SK-N-MC (cell line): ENCODE data around the gene CLIC6.

Experiments used
- DNase-seq: peaks from one replicate; pipeline ENCODE4 v3.0.0-alpha.2; 2011; ENCODE audit warnings: low read depth, low spot score
- H3K27ac ChIP-seq: fragments of 200-600 bp; sonication (generic); 2 replicates; pipeline ENCODE4 v1.5.1; 2016; ENCODE audit warnings: mixed run types
- H3K36me3 ChIP-seq: fragments of 200-600 bp; sonication (generic); 2 replicates; pipeline ENCODE4 v1.6.1; 2017; ENCODE audit warnings: antibody characterized with exemption, low read length, mixed read lengths; ENCODE audit not compliant: insufficient read depth
- H3K4me3 ChIP-seq: fragments of 200-600 bp; sonication (generic); 2 replicates; pipeline ENCODE4 v1.5.1; 2016
- H3K9ac ChIP-seq: fragments of 200-600 bp; sonication (generic); 2 replicates; pipeline ENCODE4 v1.8.0; 2017; ENCODE audit warnings: mixed run types, mixed read lengths; ENCODE audit not compliant: insufficient read length
- H3K9me3 ChIP-seq: fragments of 200-600 bp; sonication (generic); 2 replicates; pipeline ENCODE4 v1.6.1; 2017; ENCODE audit warnings: low read depth, mild to moderate bottlenecking, antibody characterized with exemption, low read length, moderate library complexity, mixed read lengths
- EZH2 ChIP-seq: fragments of 200-600 bp; sonication (generic); IDR thresholded peaks from one replicate; pipeline ENCODE4 v1.6.1; 2017; ENCODE audit warnings: antibody characterized with exemption
- FOXP2 ChIP-seq: optimal IDR thresholded peaks from 2 replicates; pipeline ENCODE3; 2011; ENCODE audit warnings: mild to moderate bottlenecking, moderate library complexity; ENCODE audit not compliant: insufficient read depth; ENCODE audit errors: extremely low read length, control extremely low read depth
- POLR2AphosphoS5 ChIP-seq: IDR thresholded peaks from 2 replicates; pipeline ENCODE4 v1.6.1; 2012; ENCODE audit warnings: mild to moderate bottlenecking, low read depth, low read length, borderline replicate concordance

CLIC6 gene

DNA sequence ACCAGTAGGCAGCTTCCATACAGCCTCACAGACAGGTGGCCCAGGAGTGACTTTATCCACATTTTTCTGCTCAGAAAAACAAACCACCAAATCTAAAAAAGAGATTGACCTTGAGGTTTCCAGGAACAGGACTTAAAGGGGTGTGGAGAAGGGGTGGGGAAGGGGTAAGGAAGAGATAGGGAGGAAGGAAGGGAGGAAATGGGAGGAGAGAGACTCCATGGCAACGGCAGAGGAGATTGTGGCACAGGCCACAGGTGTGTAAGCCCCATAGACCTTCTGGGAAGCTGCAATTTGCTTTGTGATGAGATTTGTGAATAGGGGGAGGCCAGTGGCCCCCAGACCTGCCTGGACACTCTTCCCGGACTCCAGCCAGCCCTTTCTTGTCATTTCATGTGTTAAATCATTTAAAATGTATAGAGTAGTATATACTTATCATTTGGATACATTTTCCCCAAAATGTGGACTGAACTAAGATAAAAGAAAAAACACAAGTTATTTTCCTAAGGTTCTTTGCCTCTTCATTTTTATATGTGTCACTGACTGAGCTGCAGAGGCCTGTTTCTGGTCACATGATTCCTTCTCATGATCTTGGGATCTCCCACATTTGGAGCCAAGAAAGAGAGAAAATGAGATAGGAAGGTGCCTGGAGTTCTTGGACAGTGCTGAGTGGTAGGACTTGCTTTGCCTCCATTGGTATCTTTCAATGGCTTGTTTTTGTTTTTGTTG lies 55.5 kb downstream of the CLIC6 start:
- no peak overlapping the region for H3K4me3 ChIP-seq
- no peak overlapping the region for H3K9ac ChIP-seq
- no peaks in the 10 kb centered on the region for H3K9me3 ChIP-seq
- DNase-seq = no peak
- TF ChIP-seq EZH2 = no peak
- no peak for TF ChIP-seq POLR2AphosphoS5
- H3K27ac ChIP-seq = no peak overlapping the region
- no peaks in the 10 kb centered on the region for H3K36me3 ChIP-seq

DNA sequence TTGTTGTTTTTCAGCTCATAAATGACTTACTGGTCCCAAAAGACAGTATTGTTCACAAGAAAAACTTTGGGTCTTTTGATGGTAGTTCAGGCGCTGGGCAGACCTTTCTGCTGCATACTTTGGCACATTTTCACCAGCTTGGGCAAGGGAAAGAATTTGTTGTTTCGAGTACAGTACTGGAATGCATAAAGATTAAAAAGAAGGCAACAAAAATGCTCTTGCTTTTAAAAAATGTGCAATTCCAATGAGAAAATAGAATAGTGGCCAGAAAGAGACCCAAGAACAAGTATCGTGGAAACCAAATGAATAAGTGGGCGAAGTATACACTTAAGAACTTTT lies 56.0 kb downstream of the CLIC6 start:
- DNase-seq = no peak
- TF ChIP-seq FOXP2 = no peak
- TF ChIP-seq EZH2 = no peak
- no peak for TF ChIP-seq POLR2AphosphoS5

GRCh38 chr21:34726627-34727337 lies 58.0 kb downstream of the CLIC6 start:
- Histone ChIP-seq H3K27ac (no peak overlapping the region), H3K9me3 (no peaks in the 10 kb centered on the region), H3K4me3 (no peak overlapping the region), H3K36me3 (no peaks in the 10 kb centered on the region), H3K9ac (no peak overlapping the region)
- no peak for DNase-seq
- no peak for TF ChIP-seq POLR2AphosphoS5
- no peak for TF ChIP-seq FOXP2
- no peak for TF ChIP-seq EZH2

More for the DNA sequence above, 56.0 kb downstream of the CLIC6 start:
- H3K27ac ChIP-seq = no peak overlapping the region
- H3K9me3 ChIP-seq = no peaks in the 10 kb centered on the region
- no peak overlapping the region for H3K9ac ChIP-seq
- no peaks in the 10 kb centered on the region for H3K36me3 ChIP-seq
- no peak overlapping the region for H3K4me3 ChIP-seq

GRCh38 chr21:34728479-34728878 lies 59.7 kb downstream of the CLIC6 start:
- Histone ChIP-seq H3K27ac (no peak overlapping the region), H3K4me3 (no peak overlapping the region), H3K9me3 (no peaks in the 10 kb centered on the region), H3K36me3 (no peaks in the 10 kb centered on the region), H3K9ac (no peak overlapping the region)
- TF ChIP-seq FOXP2 (no peak), POLR2AphosphoS5 (no peak), EZH2 (no peak)
- DNase-seq = no peak

- H3K36me3 ChIP-seq = no peaks in the 10 kb centered on the region
- no peaks in the 10 kb centered on the region for H3K9me3 ChIP-seq
- H3K4me3 ChIP-seq = no peak overlapping the region
- DNase-seq = no peak
- no peak for TF ChIP-seq POLR2AphosphoS5
- no peak for TF ChIP-seq EZH2
- TF ChIP-seq FOXP2 = no peak
- H3K9ac ChIP-seq = no peak overlapping the region
- H3K27ac ChIP-seq = no peak overlapping the region
Measured at GRCh38 chr21:34730194-34730593, 61.4 kb downstream of the CLIC6 start.

- TF ChIP-seq FOXP2 = no peak
- TF ChIP-seq EZH2 = no peak
- TF ChIP-seq POLR2AphosphoS5 = no peak
- no peaks in the 10 kb centered on the region for H3K9me3 ChIP-seq
- DNase-seq = no peak
Measured at GRCh38 chr21:34730756-34731445, 62.1 kb downstream of the CLIC6 start.

GRCh38 chr21:34732388-34732821 lies 63.6 kb downstream of the CLIC6 start:
- DNase-seq = no peak
- TF ChIP-seq FOXP2 = no peak
- TF ChIP-seq POLR2AphosphoS5 = no peak
- no peak for TF ChIP-seq EZH2

More at GRCh38 chr21:34730756-34731445, 62.1 kb downstream of the CLIC6 start:
- Histone ChIP-seq H3K4me3 (no peak overlapping the region), H3K9ac (no peak overlapping the region), H3K27ac (no peak overlapping the region), H3K36me3 (no peaks in the 10 kb centered on the region)

DNA sequence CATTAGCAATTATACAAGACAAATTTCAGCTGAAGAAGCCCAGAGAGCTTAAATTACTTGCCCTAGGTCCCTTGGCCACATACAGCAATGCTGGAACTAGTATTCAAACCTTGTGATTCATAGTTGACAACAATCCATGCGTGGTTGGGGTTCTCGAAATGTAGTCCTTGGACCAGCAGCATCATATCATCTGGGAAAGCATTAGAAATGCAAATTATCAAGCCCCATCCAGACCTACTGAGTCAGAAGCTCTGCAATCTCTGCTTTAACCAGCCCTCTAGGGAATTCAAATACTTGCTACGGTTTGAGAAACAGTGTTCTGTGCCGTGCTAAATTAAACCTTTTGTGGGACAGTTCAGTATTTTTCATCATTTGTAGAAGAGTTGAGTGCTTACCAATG lies 65.1 kb downstream of the CLIC6 start:
- DNase-seq = no peak
- no peak for TF ChIP-seq FOXP2
- no peak for TF ChIP-seq EZH2
- Histone ChIP-seq H3K27ac (no peak overlapping the region), H3K36me3 (no peaks in the 10 kb centered on the region), H3K9ac (no peak overlapping the region), H3K9me3 (no peaks in the 10 kb centered on the region), H3K4me3 (no peak overlapping the region)

More at GRCh38 chr21:34732388-34732821, 63.6 kb downstream of the CLIC6 start:
- Histone ChIP-seq H3K27ac (no peak overlapping the region), H3K9me3 (no peaks in the 10 kb centered on the region), H3K4me3 (no peak overlapping the region), H3K9ac (no peak overlapping the region), H3K36me3 (no peaks in the 10 kb centered on the region)

DNA sequence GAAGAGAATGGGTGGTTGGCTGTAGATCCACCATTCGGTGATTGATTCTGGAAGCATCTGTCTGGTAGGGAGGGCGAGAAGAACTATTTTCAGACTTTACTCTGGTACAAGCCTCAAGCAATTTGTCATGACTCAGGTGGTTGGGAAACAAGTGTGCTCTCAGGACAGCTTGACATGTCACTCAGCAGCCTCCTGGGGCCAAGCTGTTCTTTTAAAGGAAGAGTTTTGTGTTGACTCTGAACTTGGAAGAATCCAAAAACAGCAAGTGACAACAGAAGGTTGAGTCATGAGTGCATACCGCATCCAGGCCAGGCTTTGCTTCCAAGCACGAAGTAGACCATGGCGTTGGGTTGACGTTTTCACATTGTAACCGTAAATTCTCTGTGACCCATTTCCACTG lies 65.9 kb downstream of the CLIC6 start:
- no peak for DNase-seq
- TF ChIP-seq EZH2 (no peak), FOXP2 (no peak), POLR2AphosphoS5 (no peak)
- Histone ChIP-seq H3K4me3 (no peak overlapping the region), H3K27ac (no peak overlapping the region), H3K9ac (no peak overlapping the region), H3K9me3 (no peaks in the 10 kb centered on the region), H3K36me3 (no peaks in the 10 kb centered on the region)
